Keratinocyte (primary cell): ENCODE results near the gene NAA80. TPM values are rescaled to one million over a fixed set of nuclear protein-coding genes. Genes with fewer than 3 reads are reported as not detected.
A peak's percentile ranks its signal among the peaks of the same experiment; 100 is the strongest.

Experiments
- DNase-seq: peaks from one replicate; pipeline ENCODE4 v3.0.0-alpha.2; 2011; ENCODE audit warnings: low read depth, missing footprints, low spot score
- FAIRE-seq: peaks from 2 replicates; lab custom pipeline; 2011; peaks lifted over from hg19 to GRCh38; lab: Jason Lieb, UNC
- H2AFZ ChIP-seq: 2 replicates; pipeline ENCODE4 v1.6.0; 2012; ENCODE audit warnings: low read length, control low read depth, inconsistent platforms; ENCODE audit not compliant: control insufficient read depth
- H3K27ac ChIP-seq: 2 replicates; pipeline ENCODE4 v1.5.1; 2011; ENCODE audit warnings: low read length; ENCODE audit not compliant: control insufficient read depth, insufficient read depth
- H3K27me3 ChIP-seq: 3 replicates; pipeline ENCODE4 v1.6.0; 2011; ENCODE audit warnings: low read length; ENCODE audit not compliant: control insufficient read depth, insufficient read depth; ENCODE audit errors: extremely low read depth
- H3K36me3 ChIP-seq, 2 experiments: 2 replicates in 1 of 2; 3 replicates in 1 of 2; pipeline ENCODE4 v1.5.1; 2011; ENCODE audit warnings: low read length in 2 of 2, mild to moderate bottlenecking in 1 of 2; ENCODE audit not compliant: control insufficient read depth in 2 of 2, insufficient read depth in 2 of 2; ENCODE audit errors: extremely low read depth in 1 of 2
- H3K4me1 ChIP-seq: 3 replicates; pipeline ENCODE4 v1.5.1; 2011; ENCODE audit warnings: low read length; ENCODE audit not compliant: control insufficient read depth, insufficient read depth; ENCODE audit errors: extremely low read depth
- H3K4me2 ChIP-seq: 3 replicates; pipeline ENCODE4 v1.6.0; 2011; ENCODE audit warnings: low read depth, low read length; ENCODE audit not compliant: control insufficient read depth, insufficient read depth; ENCODE audit errors: extremely low read depth
- H3K4me3 ChIP-seq, 3 experiments: fragments of 200-600 bp in 1 of 3; sonication (generic) in 1 of 3; 2 replicates in 2 of 3; 3 replicates in 1 of 3; pipeline ENCODE4 v1.5.1; 2011 to 2016; ENCODE audit warnings: low read length in 3 of 3, mild to moderate bottlenecking in 3 of 3, control low read depth in 2 of 3, inconsistent platforms in 1 of 3, low read depth in 1 of 3, mixed read lengths in 1 of 3, mixed run types in 1 of 3, moderate library complexity in 1 of 3; ENCODE audit not compliant: control insufficient read depth in 2 of 3, insufficient read depth in 2 of 3; ENCODE audit errors: extremely low read depth in 1 of 3
- H3K79me2 ChIP-seq: 2 replicates; pipeline ENCODE4 v1.6.0; 2012; ENCODE audit warnings: low read length; ENCODE audit not compliant: control insufficient read depth, insufficient read depth
- H3K9ac ChIP-seq: 3 replicates; pipeline ENCODE4 v1.6.0; 2011; ENCODE audit warnings: low read length; ENCODE audit not compliant: control insufficient read depth, insufficient read depth; ENCODE audit errors: extremely low read depth
- H3K9me1 ChIP-seq: 3 replicates; pipeline ENCODE4 v1.6.0; 2011; ENCODE audit warnings: low read length; ENCODE audit not compliant: control insufficient read depth, insufficient read depth; ENCODE audit errors: extremely low read depth
- H3K9me3 ChIP-seq: 2 replicates; pipeline ENCODE4 v1.5.1; 2012; ENCODE audit warnings: low read depth, low read length; ENCODE audit not compliant: control insufficient read depth
- H4K20me1 ChIP-seq: 3 replicates; pipeline ENCODE4 v1.6.0; 2011; ENCODE audit warnings: low read length; ENCODE audit not compliant: control insufficient read depth, insufficient read depth; ENCODE audit errors: extremely low read depth
- CTCF ChIP-seq, 3 experiments: IDR thresholded peaks in 1 of 3; conservative IDR thresholded peaks in 1 of 3; optimal IDR thresholded peaks in 1 of 3; 2 replicates in 2 of 3; 3 replicates in 1 of 3; pipeline versions ENCODE3 to v1.5.1; 2011; ENCODE audit warnings: low read length in 3 of 3, mild to moderate bottlenecking in 3 of 3, moderate library complexity in 2 of 3, control low read depth in 1 of 3, inconsistent platforms in 1 of 3; ENCODE audit not compliant: insufficient read depth in 2 of 3; ENCODE audit errors: extremely low read depth in 1 of 3
- EZH2 ChIP-seq: IDR thresholded peaks from one replicate; pipeline ENCODE4 v1.6.1; 2012; ENCODE audit warnings: inconsistent platforms, mild to moderate bottlenecking, low read length, moderate library complexity
- dilution Hi-C: fragments of 300-500 bp; cut with MboI; formaldehyde crosslinking; loops from one replicate; pipeline ENCODE4 v1.7.0; 2020; ENCODE audit warnings: low sequenced_read_pairs; ENCODE audit not compliant: extremely low pct_ligation_motif_present
- polyA plus RNA-seq, 5 experiments: library from polyadenylated mRNA; depleted of rRNA in 3 of 5; stranded (reverse) in 3 of 5; stranded (forward) in 1 of 5; unstranded in 1 of 5; fragments of >200 nt; gene quantifications; 1 replicate in 1 of 5; 2 replicates in 3 of 5; 3 replicates in 1 of 5; pipeline versions ENCODE4 v1.2.1 to v1.2.3, GENCODE V29; 2011 to 2012; ENCODE audit warnings: missing spikeins in 2 of 5, low read depth in 1 of 5, low replicate concordance in 1 of 5

The NAA80 gene
- polyA plus RNA-seq, 1 donor (not counting 4 experiments of a cell fraction or from before 2014, with no cell fraction given): 6.1 TPM

GRCh38 chr3:50258979-50259378 is 40.2 kb downstream of the NAA80 start:
- no peak for FAIRE-seq
- peak overlapping the region; percentile 20 for H3K27ac ChIP-seq

GRCh38 chr3:50258029-50258680 is 41.0 kb downstream of the NAA80 start:
- Histone ChIP-seq H3K79me2 (peaks cover 4% of the 10 kb centered on the region), H2AFZ (no peak overlapping the region), H3K4me1 (peaks cover 30% of the 10 kb centered on the region), H3K27ac (no peak overlapping the region), H3K27me3 (no peaks in the 10 kb centered on the region), H3K9me3 (no peaks in the 10 kb centered on the region), H4K20me1 (no peaks in the 10 kb centered on the region), H3K4me2 (no peak overlapping the region), H3K9ac (no peak overlapping the region), H3K36me3 (peaks cover 21 to 26% of the 10 kb centered on the region in 2 experiments), H3K4me3 (no peak overlapping the region), H3K9me1 (no peaks in the 10 kb centered on the region)
- DNase-seq (no peak), FAIRE-seq (no peak)
- dilution Hi-C loops: no loop called here
- TF ChIP-seq CTCF (optimal IDR thresholded peaks at IDR 0.05 in 1 of 3, IDR thresholded peaks at IDR 0.05 in 1 of 3, conservative IDR thresholded peaks at IDR 0.05 in 1 of 3; ENCODE audit: extremely low read depth in 1 of 3, insufficient read depth in 2 of 3, low read length in 3 of 3) (no peak), EZH2 (no peak)

More at GRCh38 chr3:50258979-50259378, 40.2 kb downstream of the NAA80 start:
- Histone ChIP-seq H3K9ac (no peak overlapping the region), H3K4me2 (no peak overlapping the region), H2AFZ (no peak overlapping the region), H4K20me1 (no peaks in the 10 kb centered on the region), H3K36me3 (peaks cover 19 to 20% of the 10 kb centered on the region in 2 experiments), H3K9me3 (no peaks in the 10 kb centered on the region), H3K4me3 (no peak overlapping the region), H3K4me1 (peaks cover 30% of the 10 kb centered on the region), H3K27me3 (no peaks in the 10 kb centered on the region), H3K9me1 (no peaks in the 10 kb centered on the region), H3K79me2 (no peaks in the 10 kb centered on the region)
- DNase-seq: no peak
- dilution Hi-C loops: no loop called here
- no peak for TF ChIP-seq CTCF (optimal IDR thresholded peaks at IDR 0.05 in 1 of 3, IDR thresholded peaks at IDR 0.05 in 1 of 3, conservative IDR thresholded peaks at IDR 0.05 in 1 of 3; ENCODE audit: extremely low read depth in 1 of 3, insufficient read depth in 2 of 3, low read length in 3 of 3)
- TF ChIP-seq EZH2: no peak
